HG02678 (cell line): ENCODE data around the gene AXL.
A peak's percentile ranks its signal among the peaks of the same experiment; 100 is the strongest.

ENCODE experiments used
- ATAC-seq: cut with Tn5 transposase; IDR thresholded peaks from one replicate; pipeline ENCODE4 v1.9.1; 2021; ENCODE audit warnings: mild to moderate bottlenecking, moderate library complexity; ENCODE audit not compliant: unreplicated experiment

Gene AXL

GRCh38 chr19:41233748-41234240 is 14.8 kb downstream of the AXL start:
- no peak for ATAC-seq

DNA sequence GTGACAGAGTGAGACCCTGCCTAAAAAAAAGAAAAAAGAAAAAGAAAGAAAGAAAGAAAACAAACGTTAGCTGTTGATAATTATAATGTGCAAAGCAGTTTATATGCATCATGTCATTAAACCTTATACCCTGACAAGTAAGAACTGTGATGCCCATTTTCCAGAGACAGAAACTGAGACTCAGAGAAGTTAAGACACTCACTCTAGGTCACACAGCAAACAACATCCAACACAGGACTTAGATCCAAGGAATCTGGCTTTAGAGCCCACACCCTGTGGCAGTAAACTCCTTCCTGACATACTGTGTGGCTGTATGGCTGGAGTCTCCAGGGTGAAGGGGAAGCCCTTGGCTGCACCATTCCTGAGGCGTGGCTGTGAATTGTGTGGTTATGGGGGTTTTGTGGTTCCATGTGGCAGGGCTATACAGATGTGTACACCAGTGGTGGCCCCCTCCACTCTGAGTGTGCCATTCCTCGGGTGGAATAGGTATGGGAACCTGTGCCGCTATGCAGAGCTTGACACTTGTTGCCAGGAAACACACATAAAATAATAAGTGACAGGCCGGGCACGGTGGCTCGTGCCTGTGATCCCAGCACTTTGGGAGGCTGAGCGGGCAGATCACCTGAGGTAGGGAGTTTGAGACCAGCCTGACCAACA is 15.6 kb downstream of the AXL start:
- ATAC-seq = no peak

- ATAC-seq = no peak
Observed at GRCh38 chr19:41235480-41235879, 16.5 kb downstream of the AXL start.

DNA sequence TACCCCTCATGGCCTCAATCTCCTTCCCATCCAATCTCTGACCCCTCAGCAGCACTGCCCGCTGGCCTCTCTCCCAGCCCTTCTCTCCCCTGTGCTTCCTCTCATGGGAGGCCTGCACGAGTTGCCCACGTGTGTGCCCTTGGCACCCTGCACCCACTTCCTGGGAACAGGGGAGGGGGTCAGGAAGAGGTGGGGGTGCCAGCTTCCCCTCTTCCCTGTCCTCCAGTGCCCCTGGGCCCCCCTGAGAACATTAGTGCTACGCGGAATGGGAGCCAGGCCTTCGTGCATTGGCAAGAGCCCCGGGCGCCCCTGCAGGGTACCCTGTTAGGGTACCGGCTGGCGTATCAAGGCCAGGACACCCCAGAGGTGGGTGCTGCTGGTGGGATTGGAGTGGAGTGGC is 19.2 kb downstream of the AXL start:
- ATAC-seq = no peak

- ATAC-seq = no peak
Observed at GRCh38 chr19:41239363-41239762, 20.3 kb downstream of the AXL start.

DNA sequence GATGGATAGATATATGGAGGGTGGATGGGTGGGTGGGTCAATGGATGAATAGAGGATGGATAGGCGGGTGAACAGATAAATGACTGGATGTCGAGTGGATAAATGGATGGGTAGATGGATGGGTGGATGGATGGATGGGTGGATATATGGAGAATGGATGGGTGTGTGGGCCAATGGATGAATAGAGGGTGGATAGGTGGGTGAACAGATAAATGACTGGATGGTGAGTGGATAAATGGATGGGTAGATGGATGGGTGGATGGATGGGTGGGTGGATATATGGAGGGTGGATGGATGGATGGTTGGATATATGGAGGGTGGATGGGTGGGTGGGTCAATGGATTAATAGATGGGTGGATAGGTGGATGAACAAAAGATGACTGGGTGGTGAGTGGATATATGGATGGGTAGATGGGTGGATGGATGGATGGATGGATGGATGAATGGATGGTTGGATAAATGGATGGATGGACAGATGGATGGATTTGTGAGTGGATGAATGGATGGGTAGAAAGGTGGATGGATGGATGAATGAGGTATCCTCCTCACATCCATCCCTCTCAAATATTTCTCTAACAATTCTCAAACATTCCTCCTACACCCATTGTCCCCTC is 21.0 kb downstream of the AXL start:
- ATAC-seq = no peak

- ATAC-seq = no peak
Observed at GRCh38 chr19:41241859-41242258, 22.8 kb downstream of the AXL start.

- no peak for ATAC-seq
Observed at GRCh38 chr19:41244117-41244516, 25.1 kb downstream of the AXL start.

GRCh38 chr19:41245843-41246242 is 26.8 kb downstream of the AXL start:
- ATAC-seq = no peak

DNA sequence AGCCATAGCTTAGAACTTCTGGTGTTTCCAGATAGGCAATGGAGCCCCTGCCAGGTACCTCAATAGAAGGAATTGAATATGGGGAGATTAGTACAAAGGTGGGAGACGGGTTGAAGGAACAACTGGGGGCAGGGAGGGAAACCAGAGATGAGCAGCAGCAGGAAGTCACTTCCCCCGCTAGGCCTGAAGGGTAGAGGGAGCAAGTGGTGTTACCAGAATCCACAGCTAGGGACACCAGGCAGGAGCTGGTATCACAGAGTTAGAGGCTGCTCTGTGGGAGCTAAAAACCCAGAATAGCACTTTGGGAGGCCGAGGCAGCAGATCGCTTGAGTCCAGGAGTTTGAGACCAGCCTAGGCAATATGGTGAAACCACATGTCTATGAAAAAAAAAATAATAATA is 29.9 kb downstream of the AXL start:
- ATAC-seq = no peak

- ATAC-seq = no peak
Observed at GRCh38 chr19:41249707-41250423, 30.8 kb downstream of the AXL start.

DNA sequence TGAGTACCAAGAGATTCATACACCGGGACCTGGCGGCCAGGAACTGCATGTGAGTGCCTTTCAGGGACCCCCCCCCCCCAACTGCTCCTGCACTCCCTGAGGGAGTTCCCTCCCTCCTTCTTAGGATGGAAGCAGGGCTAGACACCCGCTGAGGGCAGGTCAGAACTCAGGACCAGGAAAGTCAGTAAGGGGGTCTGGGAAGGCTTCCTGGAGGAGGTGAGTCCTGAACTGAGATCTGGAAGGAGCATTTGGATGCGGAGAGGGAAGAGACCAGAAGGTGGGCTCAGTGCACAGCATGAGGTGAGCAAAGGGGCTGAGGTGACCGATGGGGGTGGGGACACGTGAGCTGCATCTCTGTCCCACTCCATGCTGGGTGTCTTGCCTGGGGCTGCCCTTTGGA is 34.6 kb downstream of the AXL start:
- ATAC-seq = no peak

- no peak for ATAC-seq
Observed at GRCh38 chr19:41255171-41255570, 36.1 kb downstream of the AXL start.

GRCh38 chr19:41261474-41262190 is 42.6 kb downstream of the AXL start:
- no peak for ATAC-seq

- peak; percentile 4 for ATAC-seq
Observed at GRCh38 chr19:41263042-41263849, 44.2 kb downstream of the AXL start.

DNA sequence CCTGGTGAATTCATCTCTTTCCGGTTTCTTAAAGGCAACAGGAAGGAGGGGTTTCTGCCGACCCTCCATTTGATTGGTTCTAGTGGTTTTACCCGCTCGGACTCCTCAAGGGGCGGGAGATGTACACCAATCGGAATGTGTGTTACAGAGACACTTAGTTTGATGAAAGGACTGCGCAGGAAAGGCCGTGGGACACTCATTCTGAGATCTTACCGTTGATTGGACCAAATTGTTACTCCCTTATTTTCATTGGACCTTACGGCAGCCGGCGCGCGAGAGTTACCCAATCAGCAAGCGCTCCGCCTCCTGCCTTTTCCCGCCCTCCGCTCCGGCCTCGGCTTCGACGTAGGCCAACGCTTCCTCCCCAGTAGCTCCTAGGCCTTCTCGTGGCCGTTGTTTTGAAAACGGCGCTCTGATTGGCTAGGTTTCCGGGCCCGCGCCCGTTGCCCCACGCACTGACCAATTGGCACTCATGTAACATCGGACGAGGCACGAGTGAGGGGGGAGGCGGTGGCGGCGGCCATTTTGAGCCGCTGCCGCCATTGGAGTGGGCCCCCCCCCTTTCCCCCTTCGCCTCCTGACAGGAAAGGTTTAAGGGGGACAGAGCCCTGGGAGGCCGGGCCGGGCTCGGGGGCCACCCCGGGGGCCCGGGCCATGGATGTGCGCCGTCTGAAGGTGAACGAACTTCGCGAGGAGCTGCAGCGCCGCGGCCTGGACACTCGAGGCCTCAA is 45.0 kb downstream of the AXL start, which contains the start of gene HNRNPUL1:
HNRNPUL1 (plus strand) TSS at position 523 of the 731 bp plus-strand sequence; CDS start at position 655, 132 bp downstream.
- ATAC-seq = peak; percentile 72

GRCh38 chr19:41264581-41265394 is 45.8 kb downstream of the AXL start:
- ATAC-seq = no peak

DNA sequence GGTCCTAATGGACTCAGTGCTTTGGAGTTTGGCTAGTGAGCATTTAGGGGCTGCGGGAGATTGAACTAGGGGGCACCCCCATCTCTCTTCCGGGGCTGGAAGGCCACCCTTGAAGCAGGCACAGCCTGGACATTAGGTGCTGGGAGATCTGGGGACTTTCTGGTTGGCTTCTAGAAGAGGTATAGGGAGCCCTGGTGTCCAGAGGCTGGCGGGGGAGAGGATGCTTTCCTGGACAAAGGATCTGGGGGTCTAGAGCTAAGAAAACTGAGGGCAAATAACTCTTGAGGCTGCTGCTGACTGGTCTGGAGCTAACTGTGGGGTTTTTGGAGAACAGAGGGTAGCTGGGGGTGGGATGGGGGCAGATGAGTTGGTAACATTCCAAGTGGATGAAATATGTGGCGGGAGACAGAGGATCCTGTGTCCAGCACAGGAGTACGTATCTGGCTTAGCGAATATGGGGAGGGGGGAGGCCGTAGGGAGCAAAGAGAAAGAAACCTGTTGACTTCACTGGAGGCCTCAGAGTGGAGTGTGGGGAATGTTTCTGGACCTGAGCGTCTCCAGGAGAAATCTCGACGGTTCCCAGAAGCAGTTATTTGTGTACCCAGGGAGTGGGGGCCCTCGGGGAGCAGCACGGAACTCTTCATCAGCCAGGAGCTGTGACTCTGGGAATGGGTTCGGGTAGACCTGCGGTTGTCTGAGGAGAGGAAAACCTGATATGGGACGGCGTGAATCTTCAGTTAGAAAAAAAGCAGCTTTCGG is 46.6 kb downstream of the AXL start:
- ATAC-seq = no peak
